Measurements from ENCODE around the gene SORBS2. TPM values are rescaled to one million over a fixed set of nuclear protein-coding genes. Genes with fewer than 3 reads are reported as not detected.

Gene SORBS2
- total RNA-seq, 4 donors from 2014 or later, result 17.4 to 40.8 (median 21.9) TPM

DNA sequence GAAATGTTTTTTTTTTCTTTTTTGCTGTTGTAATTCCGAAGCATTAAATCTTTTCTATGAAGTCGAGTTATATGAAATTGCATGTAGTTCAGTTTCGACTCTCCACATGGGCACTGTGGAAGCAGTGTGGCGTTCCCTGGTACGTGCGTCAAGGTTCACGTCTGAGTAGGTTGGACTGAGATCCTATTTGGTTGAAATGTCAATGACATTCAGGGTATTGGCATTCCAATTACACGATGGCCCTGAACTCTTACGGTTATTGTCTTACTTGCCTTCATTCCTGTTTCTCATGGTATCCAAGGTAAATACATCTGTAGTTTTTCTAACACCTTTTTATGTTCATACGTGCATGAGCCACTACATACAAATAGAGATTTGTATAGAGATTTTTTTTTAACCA is 128.8 kb downstream of the SORBS2 start:
- no peaks in the 10 kb centered on the region for H3K36me3 ChIP-seq
- H3K27me3 ChIP-seq, result no peaks in the 10 kb centered on the region
- DNase-seq (ENCODE audit: low spot score in 2 of 2), result no peak
- no peaks in the 10 kb centered on the region for H3K4me1 ChIP-seq
- no peak overlapping the region for H3K27ac ChIP-seq
- H3K4me3 ChIP-seq, result no peak overlapping the region
- TF ChIP-seq POLR2A (IDR thresholded peaks at IDR 0.05) (no peak), EP300 (IDR thresholded peaks at IDR 0.05) (no peak), POLR2AphosphoS5 (IDR thresholded peaks at IDR 0.05) (no peak)
- TF ChIP-seq, protein P1, sequence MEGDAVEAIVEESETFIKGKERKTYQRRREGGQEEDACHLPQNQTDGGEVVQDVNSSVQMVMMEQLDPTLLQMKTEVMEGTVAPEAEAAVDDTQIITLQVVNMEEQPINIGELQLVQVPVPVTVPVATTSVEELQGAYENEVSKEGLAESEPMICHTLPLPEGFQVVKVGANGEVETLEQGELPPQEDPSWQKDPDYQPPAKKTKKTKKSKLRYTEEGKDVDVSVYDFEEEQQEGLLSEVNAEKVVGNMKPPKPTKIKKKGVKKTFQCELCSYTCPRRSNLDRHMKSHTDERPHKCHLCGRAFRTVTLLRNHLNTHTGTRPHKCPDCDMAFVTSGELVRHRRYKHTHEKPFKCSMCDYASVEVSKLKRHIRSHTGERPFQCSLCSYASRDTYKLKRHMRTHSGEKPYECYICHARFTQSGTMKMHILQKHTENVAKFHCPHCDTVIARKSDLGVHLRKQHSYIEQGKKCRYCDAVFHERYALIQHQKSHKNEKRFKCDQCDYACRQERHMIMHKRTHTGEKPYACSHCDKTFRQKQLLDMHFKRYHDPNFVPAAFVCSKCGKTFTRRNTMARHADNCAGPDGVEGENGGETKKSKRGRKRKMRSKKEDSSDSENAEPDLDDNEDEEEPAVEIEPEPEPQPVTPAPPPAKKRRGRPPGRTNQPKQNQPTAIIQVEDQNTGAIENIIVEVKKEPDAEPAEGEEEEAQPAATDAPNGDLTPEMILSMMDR (IDR thresholded peaks at IDR 0.05), result no peak
- 90% methylated on average over 10 of the region's 10 CpGs for WGBS
- H3K9me3 ChIP-seq, result no peaks in the 10 kb centered on the region

DNA sequence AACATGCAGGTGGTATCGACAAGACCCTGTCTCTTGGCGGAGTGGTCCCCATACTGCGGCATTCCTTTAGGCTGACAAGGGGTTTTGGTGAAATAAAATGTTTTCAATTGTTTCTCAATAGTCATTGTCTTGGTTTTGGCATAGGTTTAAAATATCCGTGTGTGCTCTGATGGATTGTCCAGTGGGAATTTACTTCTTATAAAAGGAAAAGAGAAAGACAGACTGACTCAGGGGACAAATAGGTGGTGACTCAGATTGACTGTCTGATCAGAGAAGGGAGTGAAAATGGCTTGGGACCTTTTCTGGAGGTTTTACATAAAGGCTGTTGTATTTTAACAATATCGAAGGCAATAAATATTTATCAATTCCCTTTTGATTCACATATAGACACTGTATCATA is 129.8 kb downstream of the SORBS2 start:
- H3K9me3 ChIP-seq, result no peaks in the 10 kb centered on the region
- H3K27me3 ChIP-seq, result no peaks in the 10 kb centered on the region
- 82% methylated on average over 5 of the region's 5 CpGs for WGBS
- DNase-seq (ENCODE audit: low spot score in 2 of 2), result no peak
- no peaks in the 10 kb centered on the region for H3K4me1 ChIP-seq
- H3K36me3 ChIP-seq, result no peaks in the 10 kb centered on the region
- TF ChIP-seq POLR2A (IDR thresholded peaks at IDR 0.05), result no peak
- TF ChIP-seq POLR2AphosphoS5 (IDR thresholded peaks at IDR 0.05), result no peak
- TF ChIP-seq, protein P1 (IDR thresholded peaks at IDR 0.05), result no peak
- TF ChIP-seq EP300 (IDR thresholded peaks at IDR 0.05), result no peak
- H3K27ac ChIP-seq, result no peak overlapping the region
- H3K4me3 ChIP-seq, result no peak overlapping the region

DNA sequence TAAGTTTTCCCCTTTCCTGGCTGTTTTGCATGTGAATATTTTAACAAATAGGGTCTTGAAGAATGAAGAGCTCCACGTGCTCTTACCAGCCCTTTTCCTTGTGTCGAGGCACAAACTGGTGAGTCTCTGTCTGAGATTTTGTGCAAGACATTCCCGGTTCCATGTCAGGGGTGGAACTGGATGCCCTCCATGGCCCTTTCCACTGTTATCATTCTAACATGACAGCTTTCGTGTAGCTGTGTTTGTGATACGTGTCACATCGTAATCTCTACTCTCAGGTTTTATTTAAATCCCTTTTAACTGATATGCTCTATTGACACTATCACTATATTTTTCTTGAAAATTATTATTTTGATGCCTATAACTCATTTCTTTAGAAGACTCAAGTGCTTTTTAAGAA is 130.4 kb downstream of the SORBS2 start:
- 82% methylated on average over 6 of the region's 6 CpGs for WGBS
- Histone ChIP-seq H3K4me3 (no peak overlapping the region), H3K4me1 (no peaks in the 10 kb centered on the region), H3K9me3 (no peaks in the 10 kb centered on the region), H3K27ac (no peak overlapping the region), H3K36me3 (no peaks in the 10 kb centered on the region), H3K27me3 (no peaks in the 10 kb centered on the region)
- no peak for DNase-seq (ENCODE audit: low spot score in 2 of 2)
- TF ChIP-seq, protein P1 (IDR thresholded peaks at IDR 0.05), result no peak
- TF ChIP-seq POLR2A (IDR thresholded peaks at IDR 0.05) (no peak), POLR2AphosphoS5 (IDR thresholded peaks at IDR 0.05) (no peak), EP300 (IDR thresholded peaks at IDR 0.05) (no peak)

DNA sequence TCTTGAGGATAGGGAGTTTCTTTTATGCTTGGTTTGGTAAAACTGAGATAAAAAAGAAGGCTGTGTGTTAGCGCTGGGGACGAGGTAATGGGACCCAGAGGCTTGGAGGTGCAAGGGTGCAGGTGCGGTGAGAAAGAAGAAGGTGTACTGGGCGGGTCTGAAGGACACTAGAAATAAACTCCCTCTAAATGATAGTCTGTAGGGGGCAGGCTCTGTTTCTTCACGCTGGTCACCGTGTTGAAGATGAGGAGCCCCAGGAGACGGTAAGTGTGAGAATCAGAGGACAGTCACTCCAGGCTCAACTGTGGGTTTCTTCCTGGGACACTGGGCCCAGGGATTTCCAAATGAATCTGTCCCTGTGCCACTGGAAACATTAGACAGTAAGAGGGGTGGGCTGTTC is 131.4 kb downstream of the SORBS2 start:
- Histone ChIP-seq H3K9me3 (no peaks in the 10 kb centered on the region), H3K4me3 (no peak overlapping the region), H3K27ac (no peak overlapping the region), H3K4me1 (no peaks in the 10 kb centered on the region), H3K27me3 (no peaks in the 10 kb centered on the region), H3K36me3 (no peaks in the 10 kb centered on the region)
- WGBS, result 80% methylated on average over 7 of the region's 7 CpGs
- no peak for DNase-seq (ENCODE audit: low spot score in 2 of 2)
- TF ChIP-seq POLR2AphosphoS5 (IDR thresholded peaks at IDR 0.05) (no peak), EP300 (IDR thresholded peaks at IDR 0.05) (no peak), POLR2A (IDR thresholded peaks at IDR 0.05) (no peak)
- TF ChIP-seq, protein P1 (IDR thresholded peaks at IDR 0.05), result no peak

DNA sequence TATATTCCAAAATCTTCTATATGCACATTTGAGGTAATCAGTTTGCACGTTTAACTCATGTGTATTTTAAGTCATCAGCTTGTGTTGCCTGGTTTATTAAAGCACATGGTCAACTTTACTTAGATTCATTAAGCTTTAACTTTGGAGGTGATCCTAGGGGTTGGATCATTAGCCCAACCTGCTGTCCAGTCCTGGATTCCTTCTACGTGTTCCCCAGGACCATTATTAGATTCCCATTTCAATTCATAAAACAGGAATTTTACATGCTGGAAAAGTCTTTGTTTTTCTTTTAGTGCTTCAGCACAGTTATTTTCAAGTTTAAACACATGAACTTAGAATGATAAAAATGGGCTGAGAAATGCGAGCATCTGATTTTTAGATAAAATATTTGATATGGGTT is 132.5 kb downstream of the SORBS2 start:
- DNase-seq (ENCODE audit: low spot score in 2 of 2), result no peak
- Histone ChIP-seq H3K4me3 (no peak overlapping the region), H3K4me1 (no peaks in the 10 kb centered on the region), H3K36me3 (no peaks in the 10 kb centered on the region), H3K9me3 (no peaks in the 10 kb centered on the region), H3K27me3 (no peaks in the 10 kb centered on the region), H3K27ac (no peak overlapping the region)
- 67% methylated on average over 3 of the region's 3 CpGs for WGBS
- TF ChIP-seq, protein P1 (IDR thresholded peaks at IDR 0.05), result no peak
- TF ChIP-seq POLR2A (IDR thresholded peaks at IDR 0.05) (no peak), POLR2AphosphoS5 (IDR thresholded peaks at IDR 0.05) (no peak), EP300 (IDR thresholded peaks at IDR 0.05) (no peak)

All from suprapubic skin (tissue), 4 donors.